Amniotic stem cell (primary cell): Measurements from ENCODE around the gene KDELR3.

Source experiments
- DNase-seq: peaks from one replicate; lab custom pipeline; 2025; lab: John Stamatoyannopoulos, UW

KDELR3 gene

GRCh38 chr22:38484244-38484643 lies 16.3 kb downstream of the KDELR3 start:
- no peak for DNase-seq

GRCh38 chr22:38485783-38486182 lies 17.9 kb downstream of the KDELR3 start:
- no peak for DNase-seq

GRCh38 chr22:38487946-38488345 lies 20.1 kb downstream of the KDELR3 start:
- DNase-seq: no peak

GRCh38 chr22:38489142-38489541 lies 21.2 kb downstream of the KDELR3 start:
- DNase-seq: no peak

GRCh38 chr22:38489561-38490145 lies 21.8 kb downstream of the KDELR3 start:
- DNase-seq: no peak

DNA sequence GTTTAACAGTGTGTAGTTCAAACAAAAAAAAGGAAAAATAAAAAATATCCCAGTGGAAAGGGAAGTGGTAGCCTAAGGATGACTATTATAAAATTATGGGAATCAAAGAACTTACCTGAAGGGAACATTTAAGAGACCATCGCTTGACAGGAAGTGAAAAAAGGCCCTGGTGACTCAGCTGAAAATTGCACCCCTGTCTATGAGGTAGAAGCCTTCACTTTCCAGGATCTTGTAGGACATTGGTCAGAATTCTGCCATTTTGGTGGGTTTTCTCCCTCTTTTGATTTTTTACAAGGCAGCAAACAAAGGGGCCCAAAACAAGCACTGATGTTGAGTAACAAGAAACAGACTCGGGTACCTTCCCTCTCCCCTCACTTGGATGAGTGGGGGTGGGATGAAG lies 22.6 kb downstream of the KDELR3 start:
- no peak for DNase-seq

GRCh38 chr22:38490915-38491314 lies 23.0 kb downstream of the KDELR3 start:
- no peak for DNase-seq

- no peak for DNase-seq
Measured at GRCh38 chr22:38491707-38492348, 23.9 kb downstream of the KDELR3 start.

DNA sequence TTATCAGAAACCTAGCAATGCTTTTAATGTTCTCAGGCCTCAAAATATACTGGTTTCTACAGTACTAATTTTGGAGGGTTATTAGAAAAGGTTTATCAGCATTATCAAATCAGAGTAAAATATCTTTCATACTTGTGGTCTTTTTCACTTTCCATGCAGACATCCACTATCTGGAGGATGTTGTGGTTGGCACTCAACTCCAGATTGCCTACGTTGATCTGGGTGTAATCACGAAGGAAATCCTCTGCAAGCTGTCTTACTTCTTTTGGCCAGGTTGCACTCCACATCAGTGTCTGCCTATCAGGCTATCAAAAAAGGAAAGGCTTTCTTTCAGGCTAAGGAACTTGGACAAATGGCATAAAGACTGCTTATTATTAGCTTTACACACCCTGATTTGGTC lies 26.6 kb downstream of the KDELR3 start:
- no peak for DNase-seq

DNA sequence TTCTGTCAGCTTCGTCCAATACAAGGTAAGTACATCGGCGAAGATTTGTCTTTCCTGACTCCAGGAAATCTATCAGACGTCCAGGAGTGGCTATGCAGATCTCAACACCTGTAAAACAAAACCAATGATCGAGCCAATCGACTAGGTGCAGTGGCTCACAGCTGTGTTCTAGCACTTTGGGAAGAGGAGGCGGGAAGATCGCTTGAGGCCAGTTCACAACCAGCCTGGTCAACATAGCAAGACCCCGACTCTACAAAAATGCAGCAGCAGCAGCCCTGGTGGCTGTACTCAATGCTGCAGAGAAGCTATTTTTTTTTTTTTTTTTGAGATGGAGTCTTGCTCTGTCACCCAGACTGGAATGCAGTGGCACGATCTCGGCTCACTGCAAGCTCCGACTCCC lies 27.0 kb downstream of the KDELR3 start:
- DNase-seq: no peak

GRCh38 chr22:38497869-38498268 lies 30.0 kb downstream of the KDELR3 start:
- DNase-seq: no peak

- no peak for DNase-seq
Measured at GRCh38 chr22:38501797-38502672, 34.1 kb downstream of the KDELR3 start.

GRCh38 chr22:38503021-38503420 lies 35.1 kb downstream of the KDELR3 start:
- DNase-seq: no peak

- no peak for DNase-seq
Measured at GRCh38 chr22:38504731-38505540, 37.0 kb downstream of the KDELR3 start.

- peak; percentile 29 for DNase-seq
Measured at GRCh38 chr22:38505541-38506117, 37.7 kb downstream of the KDELR3 start.

DNA sequence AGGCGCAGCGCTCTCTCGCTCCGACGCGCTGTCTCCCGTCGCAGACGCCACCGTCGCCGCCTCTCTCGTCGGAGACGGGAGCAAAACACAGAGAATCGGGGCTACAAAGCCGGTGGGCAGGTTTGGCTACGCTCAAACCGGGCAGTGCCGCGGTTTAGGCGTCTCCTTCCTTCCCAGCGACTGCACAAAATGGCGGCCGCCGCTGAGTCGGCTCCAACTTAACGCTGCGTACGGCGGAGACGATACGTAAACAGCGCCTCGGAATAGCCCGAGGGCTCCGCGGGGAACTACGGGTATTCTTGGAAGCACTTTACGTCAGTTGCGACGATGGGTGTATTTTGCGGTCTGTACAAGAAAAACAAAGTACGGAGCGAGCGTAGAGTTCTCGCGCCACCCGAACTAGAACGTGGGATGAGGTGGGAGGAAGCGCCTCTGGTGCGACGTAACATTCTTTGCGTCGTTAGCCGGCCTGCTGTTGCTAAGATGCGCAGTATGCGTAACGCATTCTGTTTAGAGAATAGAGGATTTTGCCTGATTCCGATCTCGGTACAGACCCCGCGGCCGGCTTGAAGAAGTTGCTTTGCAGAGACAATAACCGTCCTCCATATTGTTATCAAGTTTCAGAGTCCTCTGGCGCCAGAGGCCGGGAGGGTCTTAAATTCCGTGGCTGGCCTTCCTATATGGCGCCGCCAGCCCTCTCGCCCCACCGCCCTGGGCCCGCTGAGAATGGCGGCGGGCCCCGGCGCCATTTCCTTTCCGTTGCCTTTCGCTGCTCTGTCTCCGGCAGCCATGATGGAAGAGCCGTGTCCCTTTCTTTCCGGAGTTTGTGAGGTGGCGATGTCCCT lies 38.4 kb downstream of the KDELR3 start, which contains the start of gene DDX17:
DDX17 (minus strand) TSS at position 194 of the 845 bp plus-strand sequence.
- peak; percentile 93 for DNase-seq

- DNase-seq: no peak
Measured at GRCh38 chr22:38510416-38510970, 42.6 kb downstream of the KDELR3 start.

DNA sequence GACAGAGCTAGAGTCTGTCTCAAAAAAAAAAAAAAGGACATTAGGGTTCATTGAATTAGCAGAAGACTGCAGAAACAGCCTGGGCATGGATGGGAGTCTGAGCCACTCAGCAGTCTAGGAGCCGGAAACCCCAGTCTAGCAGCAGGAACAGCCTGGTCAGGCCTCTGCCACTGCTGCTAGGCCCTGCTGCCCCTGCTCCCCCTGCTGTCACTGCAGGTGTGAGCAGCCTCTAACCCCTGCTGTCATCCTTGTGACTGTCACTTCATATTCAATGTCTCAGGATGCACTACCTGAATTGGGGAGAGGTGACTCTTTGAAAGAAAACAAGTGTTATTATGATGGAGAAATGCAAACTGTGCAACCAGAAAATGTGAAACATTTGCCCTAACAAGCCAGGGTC lies 45.2 kb downstream of the KDELR3 start:
- no peak for DNase-seq

GRCh38 chr22:38518620-38519019 lies 50.7 kb downstream of the KDELR3 start:
- no peak for DNase-seq

GRCh38 chr22:38519453-38520250 lies 51.8 kb downstream of the KDELR3 start:
- DNase-seq: no peak
